H1 (cell line): ENCODE data around the gene CST9L.

ENCODE experiments used
- ATF2 ChIP-seq: IDR thresholded peaks from 2 replicates; pipeline ENCODE4 v1.6.1; 2012; ENCODE audit warnings: low read length, inconsistent platforms
- BCL11A ChIP-seq, 2 experiments: IDR thresholded peaks; one replicate each; pipeline ENCODE4 v1.6.1; 2011; ENCODE audit warnings: low read depth in 2 of 2, low read length in 2 of 2, mild to moderate bottlenecking in 2 of 2
- CTCF ChIP-seq, 3 experiments: IDR thresholded peaks; 1 replicate in 2 of 3; 2 replicates in 1 of 3; pipeline versions ENCODE4 v1.5.1 to v1.6.1; 2011; ENCODE audit warnings: low read length in 3 of 3, mild to moderate bottlenecking in 3 of 3, inconsistent platforms in 2 of 3, low read depth in 1 of 3, moderate library complexity in 1 of 3; ENCODE audit not compliant: insufficient read depth in 1 of 3; ENCODE audit errors: control extremely low read depth in 1 of 3
- EGR1 ChIP-seq: IDR thresholded peaks from 2 replicates; pipeline ENCODE4 v1.6.1; 2011; ENCODE audit warnings: low read depth, low read length, borderline replicate concordance
- KDM1A ChIP-seq: fragments of 200-600, 300-600 bp; sonication (generic); IDR thresholded peaks from 2 replicates; pipeline ENCODE4 v1.7.1; 2016; ENCODE audit warnings: mild to moderate bottlenecking, low read length, borderline replicate concordance
- NRF1 ChIP-seq: IDR thresholded peaks from 2 replicates; pipeline ENCODE4 v1.6.1; 2011; ENCODE audit warnings: mild to moderate bottlenecking, low read depth, low read length, improper control_type of control experiment
- POLR2A ChIP-seq, 2 experiments: IDR thresholded peaks; 1 replicate in 1 of 2; 2 replicates in 1 of 2; pipeline ENCODE4 v1.6.1; 2011; ENCODE audit warnings: low read depth in 2 of 2, low read length in 2 of 2, mild to moderate bottlenecking in 2 of 2; ENCODE audit errors: control extremely low read depth in 1 of 2
- POLR2AphosphoS5 ChIP-seq: IDR thresholded peaks from 2 replicates; pipeline ENCODE4 v1.6.1; 2011; ENCODE audit warnings: low read depth, low read length
- POU5F1 ChIP-seq: IDR thresholded peaks from 2 replicates; pipeline ENCODE4 v1.6.1; 2011; ENCODE audit warnings: low read depth, mild to moderate bottlenecking, low read length, moderate library complexity
- RNF2 ChIP-seq: fragments of 200-900, 300-1000 bp; sonication (generic); IDR thresholded peaks from 2 replicates; pipeline ENCODE4 v1.7.1; 2016; ENCODE audit warnings: borderline replicate concordance, low read depth, mild to moderate bottlenecking, antibody characterized with exemption, low read length; ENCODE audit not compliant: poor library complexity, severe bottlenecking; ENCODE audit errors: missing control alignments
- TCF12 ChIP-seq: IDR thresholded peaks from 2 replicates; pipeline ENCODE4 v1.6.1; 2011; ENCODE audit warnings: low read depth, mild to moderate bottlenecking, low read length

DNA sequence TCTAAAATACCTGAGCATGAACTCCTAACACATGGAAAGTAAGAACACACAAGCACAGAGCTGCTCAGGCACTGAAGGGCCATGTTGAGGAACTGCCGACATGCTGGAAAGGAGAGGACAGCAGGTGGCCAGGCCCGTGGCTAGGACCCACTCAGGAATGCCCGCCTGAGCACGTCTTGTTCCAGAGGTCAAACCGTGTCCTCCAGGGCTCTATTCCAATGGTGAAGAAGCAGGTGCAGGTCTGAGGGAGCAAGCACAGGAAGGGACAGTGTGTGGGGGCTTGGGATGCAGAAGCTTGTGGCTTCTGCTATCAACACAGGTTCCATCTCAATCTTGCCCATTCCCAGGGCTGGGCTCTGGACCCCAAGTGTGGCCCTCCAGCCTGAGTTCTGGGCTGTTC lies 20.7 kb downstream of the CST9L start:
- TF ChIP-seq CTCF (IDR thresholded peaks at IDR 0.05; ENCODE audit: control extremely low read depth in 1 of 3, insufficient read depth in 1 of 3, low read depth in 1 of 3, low read length in 3 of 3) (no peak), NRF1 (no peak), POU5F1 (no peak), EGR1 (no peak), POLR2AphosphoS5 (no peak), KDM1A (no peak), ATF2 (no peak), TCF12 (no peak), POLR2A (IDR thresholded peaks at IDR 0.05; ENCODE audit: control extremely low read depth in 1 of 2, low read depth in 2 of 2, low read length in 2 of 2) (no peak), RNF2 (no peak), BCL11A (IDR thresholded peaks at IDR 0.05; ENCODE audit: low read depth in 2 of 2, low read length in 2 of 2) (no peak)
